GM21529 (cell line): ENCODE measurements around the gene WLS.
"Not testable (repeated sequence)": the region's sequence is repeated elsewhere in the genome, so short reads cannot be mapped to it uniquely, and the experiment has no call there.

Experiments used
- ATAC-seq: cut with Tn5 transposase; IDR thresholded peaks from one replicate; pipeline ENCODE4 v1.9.1; 2021; ENCODE audit not compliant: unreplicated experiment

The WLS gene

DNA sequence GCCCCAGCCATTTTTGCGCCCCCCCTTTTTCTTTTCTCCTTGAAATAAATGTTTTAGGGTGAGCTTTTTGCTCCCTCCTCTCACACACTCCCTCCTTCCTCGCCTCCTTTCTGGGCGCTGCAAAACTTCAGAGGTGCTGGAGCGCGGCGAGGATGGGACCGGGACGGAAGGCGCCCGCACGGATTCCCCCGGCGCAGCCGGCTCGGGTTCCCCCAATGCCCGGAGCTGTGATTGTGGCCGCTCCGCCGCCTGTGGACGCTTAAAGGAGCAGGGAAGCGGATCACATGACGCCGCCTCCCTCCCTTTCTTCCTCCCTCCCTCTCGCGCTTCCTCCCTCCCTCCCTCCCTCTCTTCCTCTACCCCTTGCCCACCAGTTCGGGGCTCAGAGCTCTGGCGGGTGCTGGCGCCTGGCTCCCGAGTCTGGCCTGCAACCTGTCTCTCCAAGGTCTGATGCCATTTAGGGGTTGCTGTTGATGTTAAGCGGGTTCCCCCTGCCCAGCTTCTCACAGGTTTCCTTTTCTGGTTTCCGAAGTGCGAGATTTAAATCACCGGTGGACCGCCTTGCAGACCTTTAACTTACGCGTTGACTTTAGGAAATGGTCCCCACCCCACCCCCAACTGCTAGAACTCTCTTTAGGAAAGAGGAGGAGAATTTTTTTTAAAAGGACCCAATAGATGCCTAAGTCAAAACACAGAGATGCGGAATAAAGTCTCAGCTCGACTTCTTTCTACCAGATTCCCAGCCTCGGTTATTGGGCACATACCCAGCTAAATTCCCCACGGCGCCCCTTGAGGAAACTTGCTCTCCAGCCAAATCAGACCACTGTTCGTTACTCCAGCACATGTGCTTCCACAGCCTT lies at the start of gene WLS:
WLS (minus strand) TSS at position 235 of the 860 bp plus-strand sequence; CDS start at position 11, 224 bp downstream.
- no peak for ATAC-seq

GRCh38 chr1:68280286-68280685 lies 48.0 kb upstream of the WLS start:
- ATAC-seq = no peak

GRCh38 chr1:68279846-68280245 lies 47.5 kb upstream of the WLS start:
- ATAC-seq = no peak

DNA sequence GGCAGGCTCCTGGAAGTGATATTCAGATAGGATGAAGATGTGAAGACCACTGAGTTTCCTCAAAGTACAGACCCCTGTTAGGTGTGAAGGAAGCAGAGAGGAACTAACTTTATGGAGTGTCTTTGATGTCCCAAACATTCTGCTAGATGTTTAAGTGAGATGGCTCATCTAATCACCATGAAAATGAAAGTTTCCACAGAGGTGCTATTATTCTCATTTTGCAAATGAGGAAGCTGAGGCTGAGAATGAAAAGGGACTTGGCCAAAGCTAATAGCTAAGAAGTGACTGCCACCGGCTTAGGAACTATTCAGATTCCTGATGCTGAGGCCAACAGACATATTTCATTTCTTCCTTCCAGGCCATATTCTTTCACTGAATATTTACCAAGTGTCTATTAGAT lies 45.9 kb upstream of the WLS start:
- no peak for ATAC-seq

DNA sequence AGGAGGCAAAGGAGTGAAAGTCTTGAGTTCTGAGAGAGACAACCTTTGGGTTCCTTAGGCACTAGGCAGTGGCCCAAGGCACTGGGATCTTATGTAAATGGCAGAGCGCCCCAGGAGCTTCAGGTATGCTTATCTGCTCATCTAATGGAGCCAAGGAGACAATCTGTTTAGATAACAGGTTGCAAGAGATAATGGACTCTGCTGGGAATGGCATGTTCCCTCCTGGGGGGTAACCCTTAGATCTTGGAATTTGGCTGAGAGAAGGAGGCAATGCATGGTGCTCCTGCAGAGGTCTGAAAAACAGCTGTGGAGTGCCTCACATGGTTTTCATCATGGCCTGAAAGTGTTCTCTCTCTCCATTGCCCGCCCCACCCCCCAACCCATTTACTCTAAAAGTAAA lies 44.1 kb upstream of the WLS start:
- no peak for ATAC-seq

GRCh38 chr1:68273530-68273929 lies 41.2 kb upstream of the WLS start:
- no peak for ATAC-seq

DNA sequence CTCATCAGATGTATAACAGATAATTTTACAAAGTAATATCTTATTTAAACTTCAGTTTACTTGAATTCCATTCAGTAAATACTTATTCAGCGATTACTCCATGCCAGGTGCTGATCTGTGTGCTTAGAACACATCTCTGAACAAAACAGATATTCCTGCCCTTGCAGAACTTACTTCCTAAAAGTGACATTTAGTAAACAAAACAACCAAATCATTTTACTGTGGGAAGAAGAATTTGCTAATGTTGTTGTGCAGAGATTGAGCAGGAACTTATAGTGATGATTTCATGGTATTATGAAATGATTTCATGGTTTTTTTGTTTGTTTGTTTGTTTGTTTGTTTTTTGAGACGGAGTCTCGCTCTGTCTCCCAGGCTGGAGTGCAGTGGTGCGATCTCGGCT lies 39.3 kb upstream of the WLS start:
- ATAC-seq = no peak

GRCh38 chr1:68270951-68271350 lies 38.6 kb upstream of the WLS start:
- ATAC-seq = no peak

DNA sequence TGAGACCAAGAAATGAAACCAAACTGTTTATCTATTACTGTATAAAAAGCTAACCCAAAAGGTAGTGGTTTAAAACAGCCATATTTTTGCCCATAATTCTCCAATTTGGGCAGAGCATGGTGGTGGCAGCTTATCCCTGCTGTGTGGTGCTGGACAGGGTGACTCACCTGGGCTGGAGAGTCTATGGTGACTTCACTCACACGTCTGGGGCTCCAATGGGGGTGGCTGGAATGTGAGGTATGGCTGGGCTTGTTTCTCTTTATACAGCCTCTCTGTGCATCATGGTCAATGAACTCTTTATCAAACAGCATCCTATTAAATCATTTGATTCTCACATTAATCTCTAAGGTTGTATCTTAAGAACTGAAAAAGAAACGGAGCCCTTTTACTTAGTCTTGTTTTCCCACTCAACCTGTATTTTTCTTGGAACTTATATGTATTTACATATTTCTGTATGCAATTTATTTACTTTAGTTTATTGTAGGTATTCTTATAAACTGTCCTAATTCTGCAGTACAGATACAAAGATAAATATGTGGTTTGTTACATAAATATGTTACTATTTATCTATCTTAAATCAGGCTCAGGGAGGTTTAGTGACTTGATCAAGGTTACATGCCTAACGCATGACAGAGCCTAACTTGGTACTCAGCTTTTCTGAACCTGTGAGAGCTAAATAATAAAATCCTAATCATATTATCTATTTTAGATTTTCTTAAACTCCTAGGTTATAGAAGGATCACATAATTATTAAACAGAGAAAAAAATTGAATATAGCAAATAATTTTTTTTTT lies 37.5 kb upstream of the WLS start:
- no peak for ATAC-seq

DNA sequence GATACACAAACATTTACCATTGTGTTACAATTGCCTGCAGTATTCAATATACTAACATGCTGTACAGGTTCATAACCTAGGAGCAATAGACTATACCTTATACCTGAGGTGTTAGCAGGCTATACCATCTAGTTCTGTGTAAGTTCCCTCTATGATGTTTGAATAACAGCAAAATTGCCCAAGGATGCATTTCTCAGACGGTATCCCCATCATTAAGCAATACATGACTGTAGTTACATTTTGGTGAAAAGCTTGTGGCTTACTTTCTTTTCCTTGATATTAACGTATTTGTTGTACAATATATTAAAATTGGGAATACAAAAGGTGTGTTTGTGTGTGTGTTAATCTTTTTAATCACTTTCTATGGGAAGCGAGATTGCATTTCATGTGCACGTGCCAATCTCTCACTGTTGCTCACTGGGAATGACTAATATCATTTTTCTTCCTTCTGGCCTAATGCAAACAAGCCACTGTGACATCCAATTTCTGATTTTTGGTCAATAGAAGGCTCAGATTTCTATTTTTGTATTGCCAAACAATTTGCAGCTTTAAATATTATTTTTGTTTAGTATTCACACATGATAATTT lies 36.7 kb upstream of the WLS start:
- ATAC-seq = no peak

DNA sequence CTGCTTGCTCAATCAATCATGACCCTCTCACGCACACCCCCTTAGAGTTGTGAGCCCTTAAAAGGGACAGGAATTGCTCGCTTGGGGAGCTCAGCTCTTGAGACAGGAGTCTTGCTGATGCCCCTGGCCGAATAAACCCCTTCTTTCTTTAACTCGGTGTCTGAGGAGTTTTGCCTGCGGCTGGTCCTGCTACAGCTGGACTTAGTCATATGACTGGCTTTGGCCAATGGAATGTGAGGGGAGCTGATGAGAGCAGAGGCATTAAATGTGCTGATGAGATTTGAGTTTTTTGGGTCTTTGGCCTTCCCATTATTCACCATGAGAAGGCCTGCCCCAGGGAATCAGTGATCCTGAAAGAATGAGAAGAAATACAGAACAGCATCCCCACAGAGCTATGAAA lies 24.5 kb upstream of the WLS start:
- not testable (repeated sequence) for ATAC-seq

- ATAC-seq = no peak
These were observed 23.0 kb upstream of the WLS start for GRCh38 chr1:68255301-68255700.

GRCh38 chr1:68254667-68255226 lies 22.4 kb upstream of the WLS start:
- ATAC-seq = no peak

DNA sequence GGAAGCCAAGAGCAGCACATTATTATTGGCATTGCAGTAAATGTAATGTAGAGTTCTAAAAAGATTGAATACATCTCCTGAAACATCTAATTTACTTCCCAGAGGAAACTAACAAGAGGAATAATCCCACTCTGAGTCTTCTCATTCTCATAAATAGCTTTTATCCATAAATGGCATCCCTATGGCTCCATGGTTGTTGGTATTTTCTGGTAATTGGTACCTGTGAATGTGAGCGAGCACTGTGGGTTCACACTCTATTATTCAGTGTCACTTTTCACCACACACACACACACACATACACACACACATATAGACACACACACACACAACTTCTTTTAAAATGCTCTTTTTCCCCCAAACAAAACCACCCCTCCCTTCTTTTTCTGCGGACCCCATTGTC lies 4.7 kb upstream of the WLS start:
- ATAC-seq = no peak

DNA sequence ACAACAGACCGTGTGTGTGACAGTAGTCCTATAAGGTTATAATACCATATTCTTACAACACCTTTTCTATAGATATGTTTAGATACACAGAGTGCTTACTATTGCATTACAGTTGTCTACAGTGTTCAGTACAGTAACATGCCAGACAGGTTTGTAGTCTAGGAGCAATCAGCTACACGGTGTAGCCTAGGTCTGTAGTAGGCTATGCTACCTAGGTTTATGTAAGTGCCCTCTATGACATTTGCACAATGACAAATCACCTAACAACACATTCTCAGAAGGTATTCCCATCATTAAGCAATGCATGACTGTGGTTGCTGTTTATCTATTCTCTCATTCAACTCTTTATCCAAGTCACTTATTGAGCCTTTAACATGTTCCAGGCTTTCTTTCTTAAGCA lies 1.8 kb upstream of the WLS start:
- ATAC-seq = no peak

DNA sequence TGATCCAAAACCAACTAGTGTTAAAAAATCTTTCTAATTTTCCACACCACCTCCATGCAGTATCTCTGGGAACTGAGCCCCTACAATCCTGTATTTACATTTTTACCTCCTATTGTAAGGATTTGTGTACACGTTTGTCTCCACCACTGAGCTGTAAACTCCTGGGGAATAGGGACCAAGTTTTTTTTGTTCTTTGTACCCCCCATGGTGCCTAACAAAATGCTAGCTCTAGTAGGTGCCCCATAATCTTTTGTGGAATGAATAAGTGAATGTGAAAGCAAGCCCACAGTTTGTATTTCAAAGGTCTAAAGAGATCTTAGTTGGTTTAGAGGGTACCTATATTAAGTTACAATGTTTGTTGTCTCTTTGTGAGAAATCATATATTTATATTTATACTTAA lies 879 bp upstream of the WLS start:
- no peak for ATAC-seq

DNA sequence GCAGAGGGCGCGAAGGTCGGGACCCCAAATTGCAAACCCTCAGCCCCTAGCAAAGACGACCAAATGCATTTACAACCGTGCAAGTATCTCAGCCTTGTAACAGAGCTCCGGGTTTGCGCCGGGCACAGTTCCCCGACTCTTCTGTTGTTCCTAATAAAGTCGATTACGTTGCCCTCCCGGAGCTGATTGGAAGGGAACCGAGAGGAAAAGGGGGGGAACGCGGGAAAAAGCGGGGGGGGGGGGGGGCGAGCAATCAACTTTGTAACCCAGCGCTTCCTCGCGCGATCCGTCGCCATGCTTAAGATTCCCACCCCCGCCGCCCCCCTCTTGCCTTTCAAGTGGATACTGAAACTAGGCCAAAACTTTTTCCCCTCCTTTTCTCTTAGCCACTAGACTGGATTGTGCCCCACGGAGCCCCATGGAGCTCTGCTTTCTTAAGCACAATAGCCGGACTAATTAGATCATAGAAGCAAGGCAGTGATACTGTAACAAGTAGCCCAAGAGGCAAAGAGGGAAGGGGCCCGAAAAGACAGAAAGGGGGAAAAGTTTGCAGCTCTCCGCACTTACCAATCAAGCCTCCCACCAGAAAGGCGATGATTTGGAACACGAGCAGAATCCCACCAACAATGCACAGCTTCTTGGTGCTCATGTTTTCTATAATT lies 565 bp downstream of the WLS start:
- no peak for ATAC-seq

DNA sequence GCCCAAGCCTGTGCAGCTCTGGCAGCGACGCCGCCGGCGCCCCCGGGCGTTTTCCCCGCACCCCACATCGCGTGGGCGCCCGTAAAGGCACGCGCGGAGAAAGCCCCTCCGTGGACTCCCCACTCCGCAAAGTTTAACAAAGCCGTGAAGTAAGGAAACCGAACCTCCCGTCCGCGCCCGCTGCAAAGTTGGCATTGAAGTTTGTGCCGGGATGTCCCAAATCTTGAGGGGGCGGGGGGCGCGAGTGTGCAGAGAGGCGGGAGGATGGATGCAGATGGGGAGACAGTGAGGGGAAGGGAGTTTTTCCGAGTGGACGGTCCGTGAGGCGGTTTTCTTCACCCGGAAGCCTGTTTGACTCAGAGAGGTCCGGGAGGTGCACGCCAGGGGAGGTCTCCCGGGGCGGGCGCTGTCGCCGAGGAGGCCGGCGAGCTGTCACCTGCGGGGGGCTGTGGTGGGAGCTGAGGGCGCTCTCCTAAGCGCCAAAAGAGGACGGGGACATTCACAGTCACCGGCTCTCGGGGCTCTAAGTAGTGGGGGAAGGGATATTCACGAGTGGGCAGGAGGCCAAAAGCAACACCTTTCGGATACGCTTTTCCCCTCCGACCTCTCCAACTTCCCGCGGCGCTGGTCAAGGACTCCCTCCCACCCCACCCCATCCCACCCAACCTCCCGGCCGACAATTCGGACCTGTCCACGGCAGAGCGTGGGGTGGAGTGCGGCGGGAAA lies 1.3 kb downstream of the WLS start:
- no peak for ATAC-seq

DNA sequence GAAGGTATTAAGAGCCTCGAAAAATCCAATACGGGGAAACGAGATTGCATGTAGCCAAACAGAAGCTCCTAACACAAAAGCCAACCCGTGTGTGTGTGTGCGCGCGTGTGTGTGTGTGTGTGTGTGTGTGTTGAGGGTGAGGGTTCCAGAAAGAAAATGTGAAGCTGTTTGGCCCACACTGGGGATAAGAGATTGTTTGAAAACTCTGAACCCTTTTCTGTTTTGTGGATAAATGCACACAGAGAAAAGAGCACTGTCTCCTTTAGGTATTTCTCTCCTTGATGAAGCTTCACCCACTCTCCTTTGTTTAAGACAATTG lies 1.9 kb downstream of the WLS start:
- no peak for ATAC-seq

- ATAC-seq = no peak
These were observed 2.5 kb downstream of the WLS start for GRCh38 chr1:68229650-68230483.
